ENCODE results near the gene GPC1.

GPC1 gene

DNA sequence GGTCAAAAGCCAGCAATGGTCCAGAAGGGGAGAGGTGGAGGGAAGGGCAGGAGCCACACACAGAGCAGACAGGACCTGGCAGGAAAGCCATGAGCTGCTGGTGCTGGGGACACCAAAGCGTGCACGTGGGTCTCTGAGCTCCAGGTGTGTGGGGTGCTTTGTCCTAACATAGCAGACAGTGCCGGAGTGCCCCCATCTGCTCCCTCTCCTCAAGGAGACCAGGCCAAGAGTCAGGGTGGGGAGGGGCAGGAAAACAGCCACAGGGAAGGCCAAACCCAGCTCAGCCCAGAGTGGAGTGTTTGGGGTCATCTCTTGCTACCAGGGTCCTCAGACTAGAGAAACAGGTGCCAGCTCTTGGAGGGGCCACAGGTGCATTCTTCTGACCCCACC, 4.2 kb upstream of the GPC1 start:
- POLR2A ChIA-PET, result no interaction called here
- no peaks in the 10 kb centered on the region for H3K9me3 ChIP-seq (ENCODE audit: control insufficient read depth, insufficient read depth, low read depth, low read length)
- H3K4me3 ChIP-seq (ENCODE audit: low read depth, low read length), result no peak overlapping the region
- H3K36me3 ChIP-seq (ENCODE audit: control insufficient read depth in 2 of 2, insufficient read depth in 1 of 2, low read length in 2 of 2), result no peaks in the 10 kb centered on the region
- H3K27ac ChIP-seq (ENCODE audit: extremely low read depth, low read depth, low read length), result no peak overlapping the region
- CTCF ChIA-PET, result interaction anchor here (1.0 kb wide), 1 partner anchor 67 kb away, joined by 4 read pairs; no protein-coding TSS in a partner anchor
- no peaks in the 10 kb centered on the region; the same call in 1 of the 2 replicates for H3K4me1 ChIP-seq (ENCODE audit: control insufficient read depth, insufficient read depth, low read length)
- TF ChIP-seq ZNF658 (tag by site-specific recombination; IDR thresholded peaks at IDR 0.05), result no peak
- no peak for TF ChIP-seq ZNF133 (tag by site-specific recombination; IDR thresholded peaks at IDR 0.05)
- TF ChIP-seq ZNF501 (tag by site-specific recombination; IDR thresholded peaks at IDR 0.05), result no peak
- TF ChIP-seq ZFP69B (tag by site-specific recombination; IDR thresholded peaks at IDR 0.05), result no peak
- TF ChIP-seq ZNF549 (tag by site-specific recombination; IDR thresholded peaks at IDR 0.05), result no peak
- no peak for TF ChIP-seq PRDM1 (tag by site-specific recombination; IDR thresholded peaks at IDR 0.05)
- no peak for TF ChIP-seq ZNF76 (tag by site-specific recombination; IDR thresholded peaks at IDR 0.05; ENCODE audit: borderline replicate concordance, low read depth)
- no peak for TF ChIP-seq GFI1B (tag by site-specific recombination; IDR thresholded peaks at IDR 0.05)

DNA sequence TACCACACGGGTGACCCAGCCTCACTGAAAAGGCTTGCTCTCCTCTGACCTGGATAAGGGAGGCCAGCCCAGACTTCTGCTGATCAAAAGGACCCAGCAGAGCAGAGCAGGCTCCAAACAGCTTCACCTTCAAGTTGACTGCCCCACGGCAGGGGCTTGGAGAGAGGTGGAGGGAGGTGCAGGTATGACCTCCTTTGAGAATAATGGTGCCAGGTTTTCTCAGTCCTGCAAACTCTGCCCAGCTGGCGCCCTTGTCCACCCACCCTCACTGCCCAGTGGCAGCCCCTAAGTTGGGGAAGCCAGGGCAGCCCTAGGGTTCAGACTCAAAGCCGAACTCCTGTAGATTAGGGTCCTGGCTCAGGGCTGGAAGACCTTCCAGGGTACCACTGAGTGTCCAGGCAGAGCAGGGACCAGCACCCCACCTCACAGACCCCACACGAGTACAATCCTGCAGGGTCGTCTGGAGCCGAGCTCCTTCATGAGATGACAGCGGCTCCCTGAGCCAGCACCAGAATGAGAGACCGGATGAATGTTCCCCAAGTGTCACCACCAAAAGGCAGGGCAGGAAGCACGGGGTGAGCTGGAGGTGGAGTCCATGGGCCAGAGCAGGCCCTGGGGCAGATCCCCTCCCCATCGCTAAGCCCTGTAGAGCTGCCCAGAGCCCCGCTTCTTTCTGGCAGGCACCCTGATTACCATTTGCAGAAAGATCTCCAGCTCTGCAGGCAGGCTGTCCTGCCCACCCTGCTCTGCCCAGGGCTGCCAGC, 3.6 kb upstream of the GPC1 start:
- no peaks in the 10 kb centered on the region for H3K36me3 ChIP-seq (ENCODE audit: control insufficient read depth in 2 of 2, insufficient read depth in 1 of 2, low read length in 2 of 2)
- CTCF ChIA-PET, result interaction anchor here (0.7 to 1.0 kb wide), 2 partner anchors 66 to 199 kb away, joined by 3 to 4 read pairs; no protein-coding TSS in a partner anchor
- H3K9me3 ChIP-seq (ENCODE audit: control insufficient read depth, insufficient read depth, low read depth, low read length), result no peaks in the 10 kb centered on the region
- POLR2A ChIA-PET, result no interaction called here
- H3K4me3 ChIP-seq (ENCODE audit: low read depth, low read length), result no peak overlapping the region
- H3K4me1 ChIP-seq (ENCODE audit: control insufficient read depth, insufficient read depth, low read length), result peaks cover 4% of the 10 kb centered on the region; the same call in 1 of the 2 replicates
- TF ChIP-seq, protein P1, sequence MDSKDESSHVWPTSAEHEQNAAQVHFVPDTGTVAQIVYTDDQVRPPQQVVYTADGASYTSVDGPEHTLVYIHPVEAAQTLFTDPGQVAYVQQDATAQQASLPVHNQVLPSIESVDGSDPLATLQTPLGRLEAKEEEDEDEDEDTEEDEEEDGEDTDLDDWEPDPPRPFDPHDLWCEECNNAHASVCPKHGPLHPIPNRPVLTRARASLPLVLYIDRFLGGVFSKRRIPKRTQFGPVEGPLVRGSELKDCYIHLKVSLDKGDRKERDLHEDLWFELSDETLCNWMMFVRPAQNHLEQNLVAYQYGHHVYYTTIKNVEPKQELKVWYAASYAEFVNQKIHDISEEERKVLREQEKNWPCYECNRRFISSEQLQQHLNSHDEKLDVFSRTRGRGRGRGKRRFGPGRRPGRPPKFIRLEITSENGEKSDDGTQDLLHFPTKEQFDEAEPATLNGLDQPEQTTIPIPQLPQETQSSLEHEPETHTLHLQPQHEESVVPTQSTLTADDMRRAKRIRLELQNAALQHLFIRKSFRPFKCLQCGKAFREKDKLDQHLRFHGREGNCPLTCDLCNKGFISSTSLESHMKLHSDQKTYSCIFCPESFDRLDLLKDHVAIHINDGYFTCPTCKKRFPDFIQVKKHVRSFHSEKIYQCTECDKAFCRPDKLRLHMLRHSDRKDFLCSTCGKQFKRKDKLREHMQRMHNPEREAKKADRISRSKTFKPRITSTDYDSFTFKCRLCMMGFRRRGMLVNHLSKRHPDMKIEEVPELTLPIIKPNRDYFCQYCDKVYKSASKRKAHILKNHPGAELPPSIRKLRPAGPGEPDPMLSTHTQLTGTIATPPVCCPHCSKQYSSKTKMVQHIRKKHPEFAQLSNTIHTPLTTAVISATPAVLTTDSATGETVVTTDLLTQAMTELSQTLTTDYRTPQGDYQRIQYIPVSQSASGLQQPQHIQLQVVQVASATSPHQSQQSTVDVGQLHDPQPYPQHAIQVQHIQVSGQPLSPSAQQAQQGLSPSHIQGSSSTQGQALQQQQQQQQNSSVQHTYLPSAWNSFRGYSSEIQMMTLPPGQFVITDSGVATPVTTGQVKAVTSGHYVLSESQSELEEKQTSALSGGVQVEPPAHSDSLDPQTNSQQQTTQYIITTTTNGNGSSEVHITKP (tag by site-specific recombination; IDR thresholded peaks at IDR 0.05), result no peak
- TF ChIP-seq ZNF391 (tag by site-specific recombination; IDR thresholded peaks at IDR 0.05; ENCODE audit: borderline replicate concordance, low read depth), result no peak
- no peak for TF ChIP-seq MEIS1 (CRISPR knock-in tag; IDR thresholded peaks at IDR 0.05; ENCODE audit: borderline replicate concordance)
- no peak for TF ChIP-seq ZNF621 (tag by site-specific recombination; IDR thresholded peaks at IDR 0.05)
- TF ChIP-seq, protein P2, sequence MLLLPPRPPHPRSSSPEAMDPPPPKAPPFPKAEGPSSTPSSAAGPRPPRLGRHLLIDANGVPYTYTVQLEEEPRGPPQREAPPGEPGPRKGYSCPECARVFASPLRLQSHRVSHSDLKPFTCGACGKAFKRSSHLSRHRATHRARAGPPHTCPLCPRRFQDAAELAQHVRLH (tag by site-specific recombination; IDR thresholded peaks at IDR 0.05), result no peak
- TF ChIP-seq ZNF830 (tag by site-specific recombination; IDR thresholded peaks at IDR 0.05; ENCODE audit: low read depth), result no peak
- TF ChIP-seq ZNF558 (tag by site-specific recombination; IDR thresholded peaks at IDR 0.05), result no peak
- no peak overlapping the region for H3K27ac ChIP-seq (ENCODE audit: extremely low read depth, low read depth, low read length)

DNA sequence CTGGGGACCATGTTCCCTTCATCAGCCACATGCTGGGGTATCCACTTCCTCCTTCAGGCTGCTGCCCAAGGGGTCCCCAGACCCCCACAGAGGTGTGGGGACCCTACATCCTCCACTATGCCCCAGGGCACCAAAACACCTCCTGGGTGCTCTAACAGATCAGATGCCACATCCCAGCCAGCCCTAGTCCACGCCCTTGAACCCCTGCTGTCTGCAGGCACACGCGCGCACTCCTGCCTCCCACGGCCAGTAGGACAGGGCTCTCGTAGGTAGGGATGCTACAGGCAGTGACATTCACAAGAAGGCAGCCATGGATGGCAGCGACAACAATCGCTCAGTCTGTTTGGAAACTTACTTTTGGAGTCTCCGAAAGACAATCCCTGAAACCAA, 3.0 kb upstream of the GPC1 start:
- CTCF ChIA-PET, result interaction anchor here (0.7 kb wide), 1 partner anchor 199 kb away, joined by 3 read pairs; no protein-coding TSS in a partner anchor
- Histone ChIP-seq H3K4me1 (ENCODE audit: control insufficient read depth, insufficient read depth, low read length) (peaks cover 4% of the 10 kb centered on the region; the same call in 1 of the 2 replicates), H3K9me3 (ENCODE audit: control insufficient read depth, insufficient read depth, low read depth, low read length) (no peaks in the 10 kb centered on the region), H3K36me3 (ENCODE audit: control insufficient read depth in 2 of 2, insufficient read depth in 1 of 2, low read length in 2 of 2) (no peaks in the 10 kb centered on the region), H3K4me3 (ENCODE audit: low read depth, low read length) (no peak overlapping the region), H3K27ac (ENCODE audit: extremely low read depth, low read depth, low read length) (no peak overlapping the region)
- TF ChIP-seq ZNF24 (tag by site-specific recombination; IDR thresholded peaks at IDR 0.05) (no peak), ZIC2 (tag by site-specific recombination; IDR thresholded peaks at IDR 0.05) (peak; percentile 55; the same call in 1 of the 2 replicates), SCRT2 (tag by site-specific recombination; IDR thresholded peaks at IDR 0.05) (no peak)
- POLR2A ChIA-PET, result no interaction called here

All from HEK293 (cell line).